Measurements from ENCODE around the gene STRADA.

Gene STRADA

DNA sequence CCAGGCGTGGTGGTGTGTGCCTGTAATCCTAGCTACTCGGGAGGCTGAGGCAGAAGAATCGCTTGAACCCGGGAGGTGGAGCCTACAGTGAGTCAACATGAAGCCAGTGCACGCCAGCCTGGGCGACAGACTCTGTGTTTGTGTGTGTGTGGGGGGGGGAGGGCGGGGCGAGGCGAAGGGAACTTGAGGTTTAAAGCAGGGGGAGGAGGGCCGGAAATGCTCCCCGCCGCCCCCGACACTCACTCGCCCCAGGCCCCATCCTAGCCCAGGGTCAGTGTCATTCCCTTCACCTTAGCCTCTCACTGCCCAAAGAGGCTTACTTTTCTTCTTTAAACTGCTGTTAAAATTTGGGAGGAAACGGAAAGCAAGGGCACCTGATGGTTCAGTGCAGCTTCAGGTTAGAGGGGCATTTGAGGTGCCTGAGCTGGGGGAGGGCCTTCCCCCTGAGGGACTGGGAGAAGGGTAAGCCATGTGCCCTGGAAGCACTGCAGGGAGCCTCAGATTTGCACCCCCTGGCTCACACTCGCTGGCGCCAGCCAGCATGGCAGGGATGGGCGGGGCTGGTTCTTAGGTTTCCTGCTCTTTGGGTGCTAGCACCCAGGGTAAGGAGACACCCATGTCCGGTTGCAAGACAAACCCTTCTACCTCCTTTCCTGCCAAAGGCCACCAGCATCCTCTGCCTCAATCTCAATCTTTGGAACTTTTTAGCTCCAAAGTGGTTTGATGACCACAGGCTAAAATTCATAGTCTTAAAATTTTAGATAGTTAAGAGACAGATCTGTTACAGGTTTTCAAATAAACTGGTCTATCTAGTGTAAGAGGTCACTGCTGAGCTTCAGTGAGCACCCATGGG, 39.5 kb downstream of the STRADA start:
- TF ChIP-seq CSDC2 (CRISPR knock-in tag; IDR thresholded peaks at IDR 0.05) (no peak), ESRRG (CRISPR knock-in tag; IDR thresholded peaks at IDR 0.05) (no peak), ISL1 (CRISPR knock-in tag; IDR thresholded peaks at IDR 0.05) (no peak), ZC3H10 (CRISPR knock-in tag; IDR thresholded peaks at IDR 0.05) (no peak), BACH2 (CRISPR knock-in tag; IDR thresholded peaks at IDR 0.05; ENCODE audit: borderline replicate concordance) (no peak), ARNTL (CRISPR knock-in tag; IDR thresholded peaks at IDR 0.05; ENCODE audit: borderline replicate concordance, low read depth) (no peak), PATZ1 (CRISPR knock-in tag; IDR thresholded peaks at IDR 0.05; ENCODE audit: borderline replicate concordance) (no peak), PPARA (CRISPR knock-in tag; IDR thresholded peaks at IDR 0.05; ENCODE audit: borderline replicate concordance) (no peak), ZFP3 (CRISPR knock-in tag; IDR thresholded peaks at IDR 0.05) (no peak), TSHZ2 (CRISPR knock-in tag; IDR thresholded peaks at IDR 0.05) (no peak), ZFP30 (CRISPR knock-in tag; IDR thresholded peaks at IDR 0.05) (no peak), ZNF565 (CRISPR knock-in tag; conservative IDR thresholded peaks at IDR 0.05; ENCODE audit: low read depth) (no peak), OSR1 (CRISPR knock-in tag; IDR thresholded peaks at IDR 0.05) (no peak), TCF4 (CRISPR knock-in tag; IDR thresholded peaks at IDR 0.05; ENCODE audit: borderline replicate concordance) (no peak), CREB5 (CRISPR knock-in tag; IDR thresholded peaks at IDR 0.05; ENCODE audit: low read depth) (no peak), TOX (CRISPR knock-in tag; IDR thresholded peaks at IDR 0.05; ENCODE audit: borderline replicate concordance) (no peak), SNAI2 (CRISPR knock-in tag; IDR thresholded peaks at IDR 0.05) (no peak)
- TF ChIP-seq, protein P1, sequence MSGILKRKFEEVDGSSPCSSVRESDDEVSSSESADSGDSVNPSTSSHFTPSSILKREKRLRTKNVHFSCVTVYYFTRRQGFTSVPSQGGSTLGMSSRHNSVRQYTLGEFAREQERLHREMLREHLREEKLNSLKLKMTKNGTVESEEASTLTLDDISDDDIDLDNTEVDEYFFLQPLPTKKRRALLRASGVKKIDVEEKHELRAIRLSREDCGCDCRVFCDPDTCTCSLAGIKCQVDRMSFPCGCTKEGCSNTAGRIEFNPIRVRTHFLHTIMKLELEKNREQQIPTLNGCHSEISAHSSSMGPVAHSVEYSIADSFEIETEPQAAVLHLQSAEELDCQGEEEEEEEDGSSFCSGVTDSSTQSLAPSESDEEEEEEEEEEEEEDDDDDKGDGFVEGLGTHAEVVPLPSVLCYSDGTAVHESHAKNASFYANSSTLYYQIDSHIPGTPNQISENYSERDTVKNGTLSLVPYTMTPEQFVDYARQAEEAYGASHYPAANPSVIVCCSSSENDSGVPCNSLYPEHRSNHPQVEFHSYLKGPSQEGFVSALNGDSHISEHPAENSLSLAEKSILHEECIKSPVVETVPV (CRISPR knock-in tag; IDR thresholded peaks at IDR 0.05) = no peak
- TF ChIP-seq, protein P2, sequence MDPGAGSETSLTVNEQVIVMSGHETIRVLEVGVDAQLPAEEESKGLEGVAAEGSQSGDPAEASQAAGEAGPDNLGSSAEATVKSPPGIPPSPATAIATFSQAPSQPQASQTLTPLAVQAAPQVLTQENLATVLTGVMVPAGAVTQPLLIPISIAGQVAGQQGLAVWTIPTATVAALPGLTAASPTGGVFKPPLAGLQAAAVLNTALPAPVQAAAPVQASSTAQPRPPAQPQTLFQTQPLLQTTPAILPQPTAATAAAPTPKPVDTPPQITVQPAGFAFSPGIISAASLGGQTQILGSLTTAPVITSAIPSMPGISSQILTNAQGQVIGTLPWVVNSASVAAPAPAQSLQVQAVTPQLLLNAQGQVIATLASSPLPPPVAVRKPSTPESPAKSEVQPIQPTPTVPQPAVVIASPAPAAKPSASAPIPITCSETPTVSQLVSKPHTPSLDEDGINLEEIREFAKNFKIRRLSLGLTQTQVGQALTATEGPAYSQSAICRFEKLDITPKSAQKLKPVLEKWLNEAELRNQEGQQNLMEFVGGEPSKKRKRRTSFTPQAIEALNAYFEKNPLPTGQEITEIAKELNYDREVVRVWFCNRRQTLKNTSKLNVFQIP (CRISPR knock-in tag; IDR thresholded peaks at IDR 0.05; ENCODE audit: borderline replicate concordance, low read depth) = no peak
- no peak for ATAC-seq

- no peak for ATAC-seq
- TF ChIP-seq ZFP3 (CRISPR knock-in tag; IDR thresholded peaks at IDR 0.05) (no peak), TCF4 (CRISPR knock-in tag; IDR thresholded peaks at IDR 0.05; ENCODE audit: borderline replicate concordance) (no peak), ZNF8 (CRISPR knock-in tag; IDR thresholded peaks at IDR 0.05) (no peak)
Observed at GRCh38 chr17:63701456-63701820, 40.2 kb downstream of the STRADA start.

Data from SK-N-SH treated with all-trans-retinoic acid at 6 μM for 48 hours (cell line).